OCI-LY3 (cell line): ENCODE data around the gene MAP1LC3C.

Source experiments
- CTCF ChIP-seq: fragments of 200-600, 300-600 bp; sonication (generic); IDR thresholded peaks from 2 replicates; pipeline ENCODE4 v1.5.1; 2014; ENCODE audit warnings: antibody characterized with exemption, low read length, low read depth
- EZH2phosphoT487 ChIP-seq: fragments of 200-600 bp; shearing (Covaris generic); IDR thresholded peaks from 2 replicates; pipeline ENCODE4 v1.6.1; 2018; ENCODE audit warnings: antibody characterized with exemption, mixed run types, low read depth

- no peak for TF ChIP-seq CTCF
- no peak for TF ChIP-seq EZH2phosphoT487
Measured at GRCh38 chr1:241999026-241999425, at the start of gene MAP1LC3C.
